HepG2 (cell line): ENCODE data around the gene NLRP5. TPM values are rescaled to one million over a fixed set of nuclear protein-coding genes. Genes with fewer than 3 reads are reported as not detected.

Experiments
- FIP1L1 ChIP-seq: fragments of 200-400 bp; formaldehyde crosslinking; IDR thresholded peaks from 2 replicates; pipeline ENCODE4 v1.6.1; 2018; ENCODE audit warnings: low read depth, mild to moderate bottlenecking, low read length, moderate library complexity, borderline replicate concordance; ENCODE audit not compliant: insufficient read depth
- HNRNPL ChIP-seq: fragments of 200-400 bp; formaldehyde crosslinking; IDR thresholded peaks from 2 replicates; pipeline ENCODE4 v1.6.1; 2017; ENCODE audit warnings: mild to moderate bottlenecking, low read depth, low read length
- MAFK ChIP-seq, 2 experiments: IDR thresholded peaks in 1 of 2; conservative IDR thresholded peaks in 1 of 2; 2 replicates each; pipeline ENCODE4 v1.6.1; 2011; ENCODE audit warnings: improper control_type of control experiment in 2 of 2, low read length in 2 of 2
- MIER2 ChIP-seq: IDR thresholded peaks from 2 replicates; pipeline ENCODE4 v1.6.1; 2016; ENCODE audit warnings: missing biosample characterization, missing genetic modification reagents
- NR2F6 ChIP-seq, 2 experiments: IDR thresholded peaks; 2 replicates each; pipeline ENCODE4 v1.6.1; 2016; ENCODE audit warnings: antibody characterized with exemption in 1 of 2, mild to moderate bottlenecking in 1 of 2
- RAD21 ChIP-seq: fragments of 450-650 bp; formaldehyde crosslinking; IDR thresholded peaks from 2 replicates; pipeline ENCODE4 v1.5.0; 2020; ENCODE audit warnings: mild to moderate bottlenecking
- SALL1 ChIP-seq: sonication (generic); formaldehyde crosslinking; IDR thresholded peaks from 2 replicates; pipeline ENCODE4 v1.8.0; 2022; ENCODE audit warnings: mild to moderate bottlenecking, missing genetic modification reagents
- SATB2 ChIP-seq: sonication (generic); formaldehyde crosslinking; IDR thresholded peaks from 2 replicates; pipeline ENCODE4 v1.5.0; 2020; ENCODE audit warnings: missing genetic modification reagents
- SPEN ChIP-seq: sonication (generic); formaldehyde crosslinking; IDR thresholded peaks from 2 replicates; pipeline ENCODE4 v1.5.1; 2020; ENCODE audit warnings: low read depth, mild to moderate bottlenecking, missing genetic modification reagents
- TFAP4 ChIP-seq: sonication (generic); IDR thresholded peaks from 2 replicates; pipeline ENCODE4 v1.6.1; 2016; ENCODE audit warnings: low read depth, borderline replicate concordance
- THAP11 ChIP-seq: IDR thresholded peaks from 2 replicates; pipeline ENCODE4 v1.6.1; 2016; ENCODE audit warnings: missing biosample characterization, missing genetic modification reagents
- ZFP41 ChIP-seq: sonication (generic); formaldehyde crosslinking; IDR thresholded peaks from 2 replicates; pipeline ENCODE4 v1.4.0; 2020; ENCODE audit warnings: mild to moderate bottlenecking, missing genetic modification reagents, borderline replicate concordance
- ZMYM2 ChIP-seq: sonication (generic); formaldehyde crosslinking; IDR thresholded peaks from 2 replicates; pipeline ENCODE4 v1.8.0; 2022; ENCODE audit warnings: mild to moderate bottlenecking, missing genetic modification reagents
- ZNF143 ChIP-seq: sonication (generic); formaldehyde crosslinking; IDR thresholded peaks from 2 replicates; pipeline ENCODE4 v1.4.0; 2020; ENCODE audit warnings: missing genetic modification reagents
- ZNF572 ChIP-seq: sonication (generic); formaldehyde crosslinking; IDR thresholded peaks from 2 replicates; pipeline ENCODE4 v1.5.1; 2020; ENCODE audit warnings: mild to moderate bottlenecking, missing genetic modification reagents
- polyA plus RNA-seq, 8 experiments: library from polyadenylated mRNA; depleted of rRNA in 3 of 8; stranded (reverse) in 7 of 8; unstranded in 1 of 8; fragments of >200 nt; fragmentation: Illumina TruSeq in 4 of 8; extraction: Trizol in 4 of 8; gene quantifications; 2 replicates each; pipeline versions ENCODE4 v1.2.1 to v1.2.3, GENCODE V29; 2011 to 2016; ENCODE audit warnings: low read depth in 4 of 8, missing spikeins in 1 of 8, mixed read lengths in 1 of 8; ENCODE audit not compliant: insufficient read depth in 1 of 8
- total RNA-seq, 5 experiments: library from RNA; depleted of rRNA; stranded (reverse); fragments of >200 nt; fragmentation: Illumina TruSeq; extraction: Trizol; gene quantifications; 2 replicates each; pipeline ENCODE4 v1.2.3, GENCODE V29; 2016; ENCODE audit warnings: low read depth in 1 of 5
- TF ChIP-seq, protein P1 (sequence below), 2 experiments: sonication (generic) in 1 of 2; formaldehyde crosslinking in 1 of 2; IDR thresholded peaks; 2 replicates each; pipeline versions ENCODE4 v1.4.0 to v1.6.1; 2018 to 2020; ENCODE audit warnings: missing genetic modification reagents in 2 of 2, borderline replicate concordance in 1 of 2, low read depth in 1 of 2, mild to moderate bottlenecking in 1 of 2, missing biosample characterization in 1 of 2

NLRP5 gene
- total and polyA plus RNA-seq, 2 of the 13 experiments (the other 11 are each of a cell fraction or from before 2014, with no cell fraction given), result not detected

DNA sequence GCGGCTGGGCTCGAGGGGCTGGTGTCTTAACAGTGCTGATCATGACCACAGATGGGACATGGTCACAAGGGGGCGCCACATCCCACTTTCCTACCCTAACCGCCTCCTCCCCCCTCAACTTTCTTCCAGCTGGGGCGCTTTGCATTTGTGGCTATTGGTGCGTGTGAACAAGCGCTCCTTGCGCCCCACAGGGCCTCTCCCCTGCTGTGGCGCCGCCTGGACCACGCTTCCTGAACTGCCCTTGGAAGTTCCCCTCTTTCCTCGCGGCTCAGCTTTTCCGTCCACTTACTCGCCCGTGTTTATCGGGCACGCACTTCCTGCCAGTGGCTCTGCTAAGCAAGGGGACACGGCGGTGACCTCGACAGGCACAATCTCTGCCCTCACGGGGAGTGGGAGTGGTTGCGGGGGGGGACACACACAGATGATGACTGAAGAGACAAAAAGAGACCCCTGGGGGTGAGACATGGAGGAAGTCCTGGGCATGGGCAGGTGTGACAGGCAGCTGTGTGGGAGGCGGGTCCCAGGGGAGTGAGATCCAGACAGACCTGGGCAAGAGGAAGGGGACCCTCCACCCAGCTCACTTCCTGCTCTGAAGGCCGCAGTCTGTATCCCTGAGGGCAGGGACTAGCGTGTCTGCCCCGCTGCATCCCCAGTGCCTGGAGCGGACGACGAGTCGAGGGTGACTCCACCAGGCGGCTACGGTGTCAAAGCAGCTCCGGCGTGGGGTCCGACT is 94.3 kb downstream of the NLRP5 start (continued):
- TF ChIP-seq, protein P1, sequence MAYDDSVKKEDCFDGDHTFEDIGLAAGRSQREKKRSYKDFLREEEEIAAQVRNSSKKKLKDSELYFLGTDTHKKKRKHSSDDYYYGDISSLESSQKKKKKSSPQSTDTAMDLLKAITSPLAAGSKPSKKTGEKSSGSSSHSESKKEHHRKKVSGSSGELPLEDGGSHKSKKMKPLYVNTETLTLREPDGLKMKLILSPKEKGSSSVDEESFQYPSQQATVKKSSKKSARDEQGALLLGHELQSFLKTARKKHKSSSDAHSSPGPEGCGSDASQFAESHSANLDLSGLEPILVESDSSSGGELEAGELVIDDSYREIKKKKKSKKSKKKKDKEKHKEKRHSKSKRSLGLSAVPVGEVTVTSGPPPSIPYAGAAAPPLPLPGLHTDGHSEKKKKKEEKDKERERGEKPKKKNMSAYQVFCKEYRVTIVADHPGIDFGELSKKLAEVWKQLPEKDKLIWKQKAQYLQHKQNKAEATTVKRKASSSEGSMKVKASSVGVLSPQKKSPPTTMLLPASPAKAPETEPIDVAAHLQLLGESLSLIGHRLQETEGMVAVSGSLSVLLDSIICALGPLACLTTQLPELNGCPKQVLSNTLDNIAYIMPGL (CRISPR knock-in tag; IDR thresholded peaks at IDR 0.05; ENCODE audit: borderline replicate concordance in 1 of 2, low read depth in 1 of 2), result peak in 1 of 2 experiments; percentile 38; a peak in 1 of 4 replicates
- TF ChIP-seq FIP1L1 (no peak), ZNF143 (CRISPR knock-in tag) (no peak), MAFK (conservative IDR thresholded peaks at IDR 0.05 in 1 of 2, IDR thresholded peaks at IDR 0.05 in 1 of 2; ENCODE audit: low read length in 2 of 2) (no peak), RAD21 (CRISPR knock-in tag) (peak; percentile 55; the same call in 1 of the 2 replicates), SALL1 (peak; percentile 45), SATB2 (no peak), ZNF572 (CRISPR knock-in tag) (0 out of 2 replicates have a peak, but pooled peaks have one; percentile 28), HNRNPL (0 out of 2 replicates have a peak, but pooled peaks have one; percentile 34), MIER2 (CRISPR knock-in tag) (0 out of 2 replicates have a peak, but pooled peaks have one; percentile 17), ZFP41 (CRISPR knock-in tag) (no peak), TFAP4 (peak; percentile 84; the same call in 1 of the 2 replicates), ZMYM2 (CRISPR knock-in tag) (0 out of 2 replicates have a peak, but pooled peaks have one; percentile 17), SPEN (CRISPR knock-in tag) (no peak), THAP11 (CRISPR knock-in tag) (0 out of 2 replicates have a peak, but pooled peaks have one; percentile 30), NR2F6 (IDR thresholded peaks at IDR 0.05) (no peak), NR2F6 (CRISPR knock-in tag; IDR thresholded peaks at IDR 0.05) (0 out of 2 replicates have a peak, but pooled peaks have one; percentile 22)
- TF ChIP-seq, all 625 proteins: peak for 35
